HCT116 (cell line): ENCODE results near the gene LSM2. TPM values are rescaled to one million over a fixed set of nuclear protein-coding genes. Genes with fewer than 3 reads are reported as not detected.
A peak's percentile ranks its signal among the peaks of the same experiment; 100 is the strongest.

Experiments used
- ATAC-seq: fragments of 200-7000 bp; cut with Tn5 transposase; 2 replicates; pipeline ENCODE4 v1.9.1; 2020; ENCODE audit warnings: mild to moderate bottlenecking, moderate library complexity
- BruUV-seq: library from RNA; stranded (reverse); fragments of 400-500 nt; replicated peaks from 2 replicates; lab custom pipeline; 2021; lab: Mats Ljungman, UMichigan
- CTCF ChIA-PET: fragments of 300-600 bp; sonication (Branson Sonifier 250); formaldehyde crosslinking; loops from one replicate; lab custom pipeline; 2021; ENCODE audit warnings: antibody characterized with exemption; lab: Charles Lee
- POLR2A ChIA-PET: fragments of 300-600, 350-600 bp; sonication (Branson Sonifier 250); formaldehyde crosslinking; loops from one replicate; lab custom pipeline; 2021; ENCODE audit warnings: antibody characterized with exemption; lab: Charles Lee
- RAD21 ChIA-PET, 2 experiments: fragments of 300-600 bp; sonication (Branson Sonifier 250); formaldehyde crosslinking; loops; one replicate each; lab custom pipeline; 2023; ENCODE audit warnings: low total read pairs in 2 of 2; ENCODE audit not compliant: uncharacterized antibody in 2 of 2, unreplicated experiment in 2 of 2, low non-redundant PET in 1 of 2; lab: Charles Lee
- DNase-seq: peaks from one replicate; pipeline ENCODE4 v3.0.0-alpha.2; 2010; ENCODE audit warnings: low read depth, low spot score
- H2AFZ ChIP-seq: fragments of 200-600 bp; shearing (Covaris generic), sonication (generic); 2 replicates; pipeline ENCODE4 v1.6.1; 2017; ENCODE audit warnings: low read depth, mixed run types, mixed read lengths, antibody characterized with exemption, low read length; ENCODE audit not compliant: poor library complexity, severe bottlenecking
- H3K27ac ChIP-seq: 2 replicates; pipeline ENCODE4 v1.5.1; 2012; ENCODE audit warnings: low read depth, low read length
- H3K27me3 ChIP-seq: fragments of 200-600 bp; sonication (generic); 2 replicates; pipeline ENCODE4 v1.6.1; 2016; ENCODE audit warnings: mixed run types, low read length, mixed read lengths; ENCODE audit not compliant: insufficient read depth
- H3K36me3 ChIP-seq, 2 experiments: fragments of 200-500 bp in 1 of 2; fragments of 200-600 bp in 1 of 2; sonication (Bioruptor generic) in 1 of 2; sonication (generic) in 1 of 2; 2 replicates each; pipeline versions ENCODE4 v1.5.1 to v1.6.1; 2014 to 2016; ENCODE audit warnings: low read length in 2 of 2, inconsistent platforms in 1 of 2, mixed read lengths in 1 of 2, mixed run types in 1 of 2; ENCODE audit not compliant: insufficient read depth in 2 of 2, control insufficient read depth in 1 of 2
- H3K4me1 ChIP-seq, 2 experiments: fragments of 200-600 bp in 1 of 2; sonication (generic) in 1 of 2; 2 replicates each; pipeline versions ENCODE4 v1.5.1 to v1.6.1; 2012 to 2017; ENCODE audit warnings: low read length in 2 of 2, inconsistent platforms in 1 of 2, mild to moderate bottlenecking in 1 of 2, mixed read lengths in 1 of 2, mixed run types in 1 of 2, moderate library complexity in 1 of 2; ENCODE audit not compliant: insufficient read depth in 2 of 2, control insufficient read depth in 1 of 2
- H3K4me2 ChIP-seq: fragments of 200-600 bp; sonication (generic); 2 replicates; pipeline ENCODE4 v1.6.1; 2017; ENCODE audit warnings: mixed run types, low read length, mixed read lengths
- H3K4me3 ChIP-seq, 2 experiments: fragments of 200-600 bp in 1 of 2; sonication (generic) in 1 of 2; replicated peaks in 1 of 2; 2 replicates each; pipeline ENCODE4 v1.5.1; 2011 to 2016; ENCODE audit warnings: low read length in 2 of 2, control low read depth in 1 of 2, low read depth in 1 of 2, mild to moderate bottlenecking in 1 of 2, mixed read lengths in 1 of 2, mixed run types in 1 of 2
- H3K79me2 ChIP-seq: fragments of 200-600 bp; sonication (generic); 2 replicates; pipeline ENCODE4 v1.6.1; 2017; ENCODE audit warnings: mild to moderate bottlenecking, mixed run types, low read length, moderate library complexity, mixed read lengths; ENCODE audit not compliant: insufficient read depth
- H3K9ac ChIP-seq: fragments of 200-600 bp; sonication (generic); 2 replicates; pipeline ENCODE4 v1.6.1; 2016; ENCODE audit warnings: low read length, mixed read lengths
- H3K9me2 ChIP-seq: fragments of 200-600 bp; sonication (generic), shearing (Covaris generic); 2 replicates; pipeline ENCODE4 v1.6.1; 2017; ENCODE audit warnings: mixed run types, mild to moderate bottlenecking, moderate library complexity; ENCODE audit not compliant: insufficient read depth
- H3K9me3 ChIP-seq, 2 experiments: fragments of 200-500 bp in 1 of 2; fragments of 200-600 bp in 1 of 2; sonication (Bioruptor generic) in 1 of 2; sonication (generic) in 1 of 2; 2 replicates each; pipeline ENCODE4 v1.6.1; 2014 to 2017; ENCODE audit warnings: low read length in 2 of 2, mixed read lengths in 2 of 2, inconsistent platforms in 1 of 2, low read depth in 1 of 2, mild to moderate bottlenecking in 1 of 2, mixed run types in 1 of 2, moderate library complexity in 1 of 2; ENCODE audit not compliant: control insufficient read depth in 1 of 2, insufficient read depth in 1 of 2
- H4K20me1 ChIP-seq: fragments of 200-600 bp; sonication (generic), shearing (Covaris generic); 2 replicates; pipeline ENCODE4 v1.6.1; 2017; ENCODE audit warnings: mixed run types, mild to moderate bottlenecking, moderate library complexity; ENCODE audit not compliant: insufficient read depth
- CBX3 ChIP-seq: IDR thresholded peaks from 2 replicates; pipeline ENCODE4 v1.6.1; 2012; ENCODE audit warnings: low read depth
- CTCF ChIP-seq, 3 experiments: fragments of 200-600 bp in 1 of 3; sonication (generic) in 1 of 3; IDR thresholded peaks in 2 of 3; conservative IDR thresholded peaks in 1 of 3; 2 replicates each; pipeline ENCODE4 v1.5.1; 2012 to 2017; ENCODE audit warnings: low read depth in 2 of 3, low read length in 2 of 3, antibody characterized with exemption in 1 of 3, borderline replicate concordance in 1 of 3, control low read depth in 1 of 3, mild to moderate bottlenecking in 1 of 3, mixed read lengths in 1 of 3, mixed run types in 1 of 3, moderate library complexity in 1 of 3; ENCODE audit not compliant: insufficient read depth in 1 of 3
- EGR1 ChIP-seq: IDR thresholded peaks from 2 replicates; pipeline ENCODE4 v1.6.1; 2012; ENCODE audit warnings: low read depth
- TCF7L2 ChIP-seq: IDR thresholded peaks from 2 replicates; pipeline ENCODE4 v1.7.0; 2011; ENCODE audit warnings: borderline replicate concordance, inconsistent platforms; ENCODE audit not compliant: insufficient read depth, insufficient read length; ENCODE audit errors: extremely low read depth
- YY1 ChIP-seq: IDR thresholded peaks from 2 replicates; pipeline ENCODE4 v1.6.1; 2011; ENCODE audit warnings: low read length, low read depth, moderate library complexity, mild to moderate bottlenecking; ENCODE audit not compliant: insufficient replicate concordance; ENCODE audit errors: extremely low read depth
- ZBTB33 ChIP-seq: IDR thresholded peaks from 2 replicates; pipeline ENCODE4 v1.6.1; 2011; ENCODE audit warnings: mild to moderate bottlenecking, low read length, moderate library complexity; ENCODE audit not compliant: insufficient replicate concordance; ENCODE audit errors: extremely low read depth
- ZNF274 ChIP-seq: fragments of 200-500 bp; sonication (Bioruptor generic); IDR thresholded peaks from 2 replicates; pipeline ENCODE4 v1.6.1; 2014; ENCODE audit warnings: mild to moderate bottlenecking, low read depth, low read length, inconsistent platforms
- intact Hi-C: fragments of 100-400 bp; cut with micrococcal nuclease; formaldehyde crosslinking; loops from 2 replicates; pipeline ENCODE4 v1.10.0; 2022
- total RNA-seq: library from RNA; stranded (reverse); gene quantifications from one replicate; pipeline ENCODE4 v1.2.1, GENCODE V29; 2021; ENCODE audit not compliant: unreplicated experiment
- TF ChIP-seq, protein P1 (sequence below): IDR thresholded peaks from 2 replicates; pipeline ENCODE4 v1.6.1; 2012

LSM2 gene
- total RNA-seq, 1 experiment from 2014 or later = 89.7 TPM

DNA sequence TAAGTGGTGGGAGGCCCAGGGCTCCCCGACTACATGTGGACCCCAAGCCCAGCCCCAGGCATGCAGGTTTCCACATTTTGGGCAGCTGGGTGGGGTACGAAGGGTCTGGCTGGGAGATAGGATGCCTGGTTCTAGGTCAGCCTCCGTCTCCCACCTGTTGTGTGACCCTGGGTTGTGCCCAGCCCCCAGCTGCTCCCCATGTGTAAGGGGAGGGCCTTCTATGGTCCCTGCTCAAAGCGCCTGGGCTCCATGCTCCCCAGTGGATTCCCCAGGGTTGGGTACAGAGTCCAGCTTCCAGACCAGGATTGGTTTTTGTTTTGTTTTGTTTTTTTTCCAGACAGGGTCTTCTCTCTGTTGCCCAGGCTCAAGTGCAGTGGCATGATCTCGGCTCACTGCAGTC is 28.6 kb downstream of the LSM2 start:
- intact Hi-C loops = no loop called here
- Histone ChIP-seq H3K9me2 (no peaks in the 10 kb centered on the region), H3K79me2 (no peaks in the 10 kb centered on the region), H3K9ac (no peak overlapping the region), H4K20me1 (no peaks in the 10 kb centered on the region), H3K4me3 (no peak overlapping the region), H2AFZ (no peak overlapping the region), H3K27ac (peak overlapping the region; percentile 79), H3K4me2 (peak overlapping the region; percentile 79; the same call in 1 of the 2 replicates), H3K4me1 (peaks cover 34 to 47% of the 10 kb centered on the region in 2 experiments), H3K9me3 (no peaks in the 10 kb centered on the region), H3K36me3 (peaks cover 12 to 38% of the 10 kb centered on the region in 2 experiments), H3K27me3 (no peaks in the 10 kb centered on the region)
- BruUV-seq = no TSS peak
- DNase-seq (no peak), ATAC-seq (no peak)
- ChIA-PET CTCF (no interaction called here), RAD21 (no interaction called here), POLR2A (interaction anchor here (1.0 to 2.0 kb wide), 4 partner anchors 8 to 49 kb away, joined by 3 to 16 read pairs (median 4); partner anchors contain the start of genes HSPA1B and LSM2)
- TF ChIP-seq ZBTB33 = no peak
- no peak for TF ChIP-seq TCF7L2
- no peak for TF ChIP-seq CBX3

GRCh38 chr6:31777667-31778050 is 29.1 kb downstream of the LSM2 start:
- Histone ChIP-seq H3K4me3 (no peak overlapping the region), H3K36me3 (peaks cover 9 to 33% of the 10 kb centered on the region in 2 experiments), H3K27ac (peak overlapping the region; percentile 79), H3K9ac (peak overlapping the region; percentile 64; the same call in 1 of the 2 replicates), H4K20me1 (no peaks in the 10 kb centered on the region), H3K9me2 (no peaks in the 10 kb centered on the region), H2AFZ (no peak overlapping the region), H3K79me2 (no peaks in the 10 kb centered on the region), H3K4me1 (peaks cover 38 to 52% of the 10 kb centered on the region in 2 experiments), H3K4me2 (peak overlapping the region; percentile 79)
- CTCF ChIA-PET = interaction anchor here (0.6 to 1.3 kb wide), 2 partner anchors 18 to 310 kb away, joined by 3 to 6 read pairs; partner anchors contain the start of gene VARS1
- intact Hi-C loops = loop anchor here (1.0 kb wide), 1 partner anchor 86 kb away; no protein-coding TSS in a partner anchor
- no peak for DNase-seq
- RAD21 ChIA-PET = no interaction called here
- no TSS peak for BruUV-seq
- POLR2A ChIA-PET = interaction anchor here (1.0 to 2.0 kb wide), 5 partner anchors 9 to 50 kb away, joined by 3 to 16 read pairs (median 4); partner anchors contain the start of genes HSPA1B, LSM2 and VARS1
- ATAC-seq = no peak
- no peak for TF ChIP-seq ZNF274
- TF ChIP-seq, protein P1, sequence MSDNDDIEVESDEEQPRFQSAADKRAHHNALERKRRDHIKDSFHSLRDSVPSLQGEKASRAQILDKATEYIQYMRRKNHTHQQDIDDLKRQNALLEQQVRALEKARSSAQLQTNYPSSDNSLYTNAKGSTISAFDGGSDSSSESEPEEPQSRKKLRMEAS = no peak
- no peak for TF ChIP-seq YY1
- TF ChIP-seq EGR1 = no peak
- no peak for TF ChIP-seq CTCF (IDR thresholded peaks at IDR 0.05 in 2 of 3, conservative IDR thresholded peaks at IDR 0.05 in 1 of 3; ENCODE audit: borderline replicate concordance in 1 of 3, insufficient read depth in 1 of 3, low read depth in 2 of 3, low read length in 2 of 3)
- TF ChIP-seq, all 23 proteins: peak for 0
- Histone ChIP-seq H3K27me3 (no peaks in the 10 kb centered on the region), H3K9me3 (no peaks in the 10 kb centered on the region)
